Natural killer cell (primary cell): ENCODE data around the gene TAX1BP1. TPM values are rescaled to one million over a fixed set of nuclear protein-coding genes. Genes with fewer than 3 reads are reported as not detected.

Source experiments
- ATAC-seq, 3 donors: fragments of 150-1000 bp in 2 of 3; fragments of 200-7000 bp in 1 of 3; cut with Tn5 transposase; 1 replicate in 1 of 3; 2 replicates in 2 of 3; pipeline ENCODE4 v1.10.0; 2021; ENCODE audit warnings: mild to moderate bottlenecking in 2 of 3, moderate library complexity in 2 of 3
- DNase-seq, 2 donors: peaks; one replicate each; pipeline versions ENCODE4 v3.0.0 to v3.0.0-alpha.2; 2013 to 2021; ENCODE audit warnings: mixed read lengths in 1 of 2
- H3K27ac ChIP-seq: one replicate; pipeline ENCODE4 v1.5.1; 2013; ENCODE audit warnings: mild to moderate bottlenecking, low read length
- H3K27me3 ChIP-seq: one replicate; pipeline ENCODE4 v1.6.1; 2013; ENCODE audit warnings: low read length; ENCODE audit not compliant: control insufficient read depth, insufficient read depth
- H3K36me3 ChIP-seq: one replicate; pipeline ENCODE4 v1.6.1; 2013; ENCODE audit warnings: low read length; ENCODE audit not compliant: control insufficient read depth, insufficient read depth
- H3K4me1 ChIP-seq: one replicate; pipeline ENCODE4 v1.6.1; 2013; ENCODE audit warnings: low read length; ENCODE audit not compliant: control insufficient read depth, insufficient read depth
- H3K4me3 ChIP-seq: one replicate; pipeline ENCODE4 v1.5.1; 2013; ENCODE audit warnings: low read length
- H3K9me3 ChIP-seq: one replicate; pipeline ENCODE4 v1.6.1; 2013; ENCODE audit warnings: low read length; ENCODE audit not compliant: control insufficient read depth, insufficient read depth
- H3K27ac Mint-ChIP-seq, 2 donors: one replicate each; pipeline ENCODE4 v1.8.0; 2022; ENCODE audit warnings: mild to moderate bottlenecking in 2 of 2, mixed read lengths in 2 of 2, moderate library complexity in 1 of 2
- H3K27me3 Mint-ChIP-seq, 2 donors: one replicate each; pipeline ENCODE4 v1.8.0; 2022; ENCODE audit warnings: low read depth in 2 of 2, mixed read lengths in 2 of 2
- H3K36me3 Mint-ChIP-seq: one replicate; pipeline ENCODE4 v1.8.0; 2022; ENCODE audit warnings: mixed read lengths
- H3K4me1 Mint-ChIP-seq, 2 donors: one replicate each; pipeline ENCODE4 v1.8.0; 2022; ENCODE audit warnings: mixed read lengths in 2 of 2
- H3K4me3 Mint-ChIP-seq: one replicate; pipeline ENCODE4 v1.8.0; 2022; ENCODE audit warnings: mild to moderate bottlenecking, moderate library complexity, mixed read lengths
- H3K9me3 Mint-ChIP-seq, 2 donors: one replicate each; pipeline ENCODE4 v1.8.0; 2022; ENCODE audit warnings: mixed read lengths in 2 of 2
- CTCF ChIP-seq: fragments of 200-600 bp; IDR thresholded peaks from one replicate; pipeline ENCODE4 v1.8.0; 2022; ENCODE audit warnings: antibody characterized with exemption
- WGBS: methylation state at CpG from one replicate; pipeline ENCODE4 v1.1.7; 2013; ENCODE audit warnings: missing lambda C conversion rate; ENCODE audit not compliant: insufficient coverage; 5-methylcytosine and 5-hydroxymethylcytosine counted together
- intact Hi-C: fragments of 100-400 bp; cut with micrococcal nuclease; formaldehyde crosslinking; loops from one replicate; pipeline ENCODE4 v1.14.2; 2022
- total RNA-seq, 4 donors: library from RNA; stranded (reverse); fragments of 120-200 nt in 1 of 4; gene quantifications; one replicate each; pipeline versions ENCODE4 v1.2.3 to v1.2.4, GENCODE V29; 2013 to 2022

TAX1BP1 gene
- total RNA-seq, 3 donors from 2014 or later (not counting 1 experiment from before 2014, with no cell fraction given), result 135 to 158 (median 150) TPM

GRCh38 chr7:27825891-27826290, 85.9 kb downstream of the TAX1BP1 start:
- DNase-seq, result no peak
- H3K36me3 Mint-ChIP-seq, result no peaks in the 10 kb centered on the region
- no peak overlapping the region for H3K27ac ChIP-seq
- H3K4me3 ChIP-seq, result no peak overlapping the region
- H3K4me1 ChIP-seq, result no peaks in the 10 kb centered on the region
- H3K9me3 ChIP-seq, result no peaks in the 10 kb centered on the region
- H3K4me3 Mint-ChIP-seq, result no peak overlapping the region
- intact Hi-C loops, result no loop called here
- H3K27ac Mint-ChIP-seq, result peak overlapping the region in 1 of 2 donors; percentile 57
- H3K9me3 Mint-ChIP-seq, result no peaks in the 10 kb centered on the region
- peaks cover 5 to 11% of the 10 kb centered on the region in 2 donors for H3K4me1 Mint-ChIP-seq
- peaks cover 28% of the 10 kb centered on the region for H3K36me3 ChIP-seq
- H3K27me3 Mint-ChIP-seq, result no peaks in the 10 kb centered on the region
- TF ChIP-seq CTCF, result no peak
- ATAC-seq, result no peak
- no CpG with 5 or more reads among the region's 2 CpGs for WGBS
- H3K27me3 ChIP-seq, result no peaks in the 10 kb centered on the region

GRCh38 chr7:27826357-27826756, 86.4 kb downstream of the TAX1BP1 start:
- no peak for ATAC-seq
- 95% methylated on average over 5 of the region's 5 CpGs for WGBS
- Histone ChIP-seq H3K4me1 (no peaks in the 10 kb centered on the region), H3K9me3 (no peaks in the 10 kb centered on the region), H3K27me3 (no peaks in the 10 kb centered on the region), H3K36me3 (peaks cover 31% of the 10 kb centered on the region), H3K4me3 (no peak overlapping the region), H3K27ac (no peak overlapping the region)
- no peaks in the 10 kb centered on the region for H3K27me3 Mint-ChIP-seq
- H3K36me3 Mint-ChIP-seq, result no peaks in the 10 kb centered on the region
- H3K4me3 Mint-ChIP-seq, result no peak overlapping the region
- no peaks in the 10 kb centered on the region for H3K9me3 Mint-ChIP-seq
- H3K4me1 Mint-ChIP-seq, result peaks cover 5 to 11% of the 10 kb centered on the region in 2 donors
- no peak for TF ChIP-seq CTCF
- no peak for DNase-seq
- H3K27ac Mint-ChIP-seq, result peak overlapping the region in 1 of 2 donors; percentile 57
- intact Hi-C loops, result no loop called here

GRCh38 chr7:27834179-27834921, 94.4 kb downstream of the TAX1BP1 start:
- H3K9me3 ChIP-seq, result no peaks in the 10 kb centered on the region
- no peaks in the 10 kb centered on the region for H3K27me3 ChIP-seq
- ATAC-seq, result peak in 1 of 3 donors; percentile 11
- Mint-ChIP-seq H3K9me3 (no peaks in the 10 kb centered on the region), H3K4me1 (peaks cover 12 to 32% of the 10 kb centered on the region in 2 donors), H3K36me3 (no peaks in the 10 kb centered on the region), H3K27me3 (no peaks in the 10 kb centered on the region), H3K27ac (peak overlapping the region; percentile 56 to 67), H3K4me3 (no peak overlapping the region)
- WGBS, result 95% methylated on average over 7 of the region's 7 CpGs
- no peak for TF ChIP-seq CTCF
- no peak for DNase-seq
- H3K27ac ChIP-seq, result no peak overlapping the region
- H3K36me3 ChIP-seq, result peaks cover 46% of the 10 kb centered on the region
- intact Hi-C loops, result no loop called here
- H3K4me1 ChIP-seq, result no peaks in the 10 kb centered on the region
- no peak overlapping the region for H3K4me3 ChIP-seq

DNA sequence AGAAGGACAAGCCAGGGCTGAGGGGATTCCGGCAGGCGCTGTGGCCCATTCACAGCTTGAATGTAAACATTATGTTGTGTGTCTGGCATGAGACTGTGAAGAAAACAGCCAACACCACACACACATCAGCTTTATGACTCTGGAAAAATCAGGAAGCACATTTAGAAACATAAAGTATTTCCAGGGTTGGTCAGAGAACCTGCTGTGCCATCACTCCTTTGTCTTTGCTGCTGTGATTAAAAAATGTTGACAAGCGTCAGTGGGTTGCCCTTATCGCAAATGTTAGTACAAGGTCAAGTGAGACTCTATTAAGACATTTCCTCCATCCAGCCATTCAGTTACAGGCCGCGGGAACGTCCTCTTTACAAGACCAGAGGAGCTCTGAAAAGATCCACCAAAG, 95.4 kb downstream of the TAX1BP1 start:
- WGBS, result 93% methylated on average over 2 of the region's 7 CpGs
- ATAC-seq (no peak), DNase-seq (no peak)
- intact Hi-C loops, result no loop called here
- H3K27ac Mint-ChIP-seq, result peak overlapping the region; percentile 3 to 56
- Histone ChIP-seq H3K27me3 (no peaks in the 10 kb centered on the region), H3K9me3 (no peaks in the 10 kb centered on the region), H3K36me3 (peaks cover 53% of the 10 kb centered on the region), H3K4me1 (no peaks in the 10 kb centered on the region), H3K27ac (no peak overlapping the region), H3K4me3 (no peak overlapping the region)
- no peak for TF ChIP-seq CTCF
- no peaks in the 10 kb centered on the region for H3K27me3 Mint-ChIP-seq
- peaks cover 12 to 32% of the 10 kb centered on the region in 2 donors for H3K4me1 Mint-ChIP-seq
- H3K36me3 Mint-ChIP-seq, result no peaks in the 10 kb centered on the region
- H3K4me3 Mint-ChIP-seq, result no peak overlapping the region
- H3K9me3 Mint-ChIP-seq, result no peaks in the 10 kb centered on the region
